ENCODE results near the gene THOP1.
A peak's percentile ranks its signal among the peaks of the same experiment; 100 is the strongest.

THOP1 gene

GRCh38 chr19:2779121-2779740, 6.1 kb upstream of the THOP1 start:
- Histone ChIP-seq H3K27me3 (ENCODE audit: control insufficient read depth in 1 of 2, insufficient read depth in 1 of 2, low read length in 2 of 2) (no peaks in the 10 kb centered on the region), H2BK15ac (ENCODE audit: low read depth, poor library complexity, severe bottlenecking) (no peak overlapping the region), H3K9ac (ENCODE audit: low read length) (peak overlapping the region; percentile 53), H4K8ac (ENCODE audit: low read length) (no peak overlapping the region), H3K4me3 (ENCODE audit: insufficient read depth in 1 of 2, low read depth in 1 of 2, low read length in 2 of 2) (no peak overlapping the region), H3K14ac (ENCODE audit: low read length in 2 of 2) (no peak overlapping the region), H3K79me1 (replicated peaks; ENCODE audit: low read length, poor library complexity, severe bottlenecking) (no peaks in the 10 kb centered on the region), H2BK120ac (ENCODE audit: low read depth, low read length) (no peak overlapping the region), H3K27ac (ENCODE audit: low read length, poor library complexity, severe bottlenecking) (no peak overlapping the region), H3K36me3 (ENCODE audit: control insufficient read depth in 1 of 2, insufficient read depth in 2 of 2, low read depth in 1 of 2, low read length in 2 of 2) (peaks cover 4 to 50% of the 10 kb centered on the region in 2 experiments), H2BK12ac (ENCODE audit: low read length in 2 of 2) (no peak overlapping the region), H3K23ac (ENCODE audit: low read length in 2 of 2) (no peak overlapping the region), H3K9me3 (ENCODE audit: control insufficient read depth, low read length) (no peaks in the 10 kb centered on the region), H3K4ac (ENCODE audit: low read depth in 1 of 2, low read length in 2 of 2) (no peak overlapping the region), H3K18ac (ENCODE audit: low read depth in 1 of 2, low read length in 2 of 2) (no peak overlapping the region), H2AFZ (ENCODE audit: low read depth, low read length) (no peak overlapping the region), H2BK5ac (ENCODE audit: low read depth, low read length, poor library complexity, severe bottlenecking) (no peak overlapping the region), H4K91ac (ENCODE audit: low read length) (no peak overlapping the region), H3K4me1 (ENCODE audit: control insufficient read depth, insufficient read depth, low read depth, low read length) (peaks cover 27% of the 10 kb centered on the region), H3K4me2 (ENCODE audit: low read length, poor library complexity, severe bottlenecking) (no peak overlapping the region), H2AK5ac (ENCODE audit: low read length, severe bottlenecking) (no peak overlapping the region)
- 93% methylated on average over 14 of the region's 14 CpGs for WGBS
- no peak for DNase-seq

- Histone ChIP-seq H2AFZ (ENCODE audit: low read depth, low read length) (no peak overlapping the region), H3K4me2 (ENCODE audit: low read length, poor library complexity, severe bottlenecking) (no peak overlapping the region), H3K4me3 (ENCODE audit: insufficient read depth in 1 of 2, low read depth in 1 of 2, low read length in 2 of 2) (no peak overlapping the region), H3K27ac (ENCODE audit: low read length, poor library complexity, severe bottlenecking) (no peak overlapping the region), H3K18ac (ENCODE audit: low read depth in 1 of 2, low read length in 2 of 2) (no peak overlapping the region), H3K4ac (ENCODE audit: low read depth in 1 of 2, low read length in 2 of 2) (no peak overlapping the region), H3K14ac (ENCODE audit: low read length in 2 of 2) (no peak overlapping the region), H3K9me3 (ENCODE audit: control insufficient read depth, low read length) (no peaks in the 10 kb centered on the region), H2AK5ac (ENCODE audit: low read length, severe bottlenecking) (no peak overlapping the region), H3K79me1 (replicated peaks; ENCODE audit: low read length, poor library complexity, severe bottlenecking) (no peaks in the 10 kb centered on the region), H2BK15ac (ENCODE audit: low read depth, poor library complexity, severe bottlenecking) (no peak overlapping the region), H3K9ac (ENCODE audit: low read length) (peak overlapping the region; percentile 99), H3K36me3 (ENCODE audit: control insufficient read depth in 1 of 2, insufficient read depth in 2 of 2, low read depth in 1 of 2, low read length in 2 of 2) (peaks cover 4 to 42% of the 10 kb centered on the region in 2 experiments), H4K91ac (ENCODE audit: low read length) (no peak overlapping the region), H4K8ac (ENCODE audit: low read length) (no peak overlapping the region), H3K4me1 (ENCODE audit: control insufficient read depth, insufficient read depth, low read depth, low read length) (peaks cover 22% of the 10 kb centered on the region), H2BK12ac (ENCODE audit: low read length in 2 of 2) (no peak overlapping the region), H3K27me3 (ENCODE audit: control insufficient read depth in 1 of 2, insufficient read depth in 1 of 2, low read length in 2 of 2) (no peaks in the 10 kb centered on the region), H3K23ac (ENCODE audit: low read length in 2 of 2) (no peak overlapping the region), H2BK120ac (ENCODE audit: low read depth, low read length) (no peak overlapping the region), H2BK5ac (ENCODE audit: low read depth, low read length, poor library complexity, severe bottlenecking) (no peak overlapping the region)
- 94% methylated on average over 7 of the region's 7 CpGs for WGBS
- no peak for DNase-seq
Measured at GRCh38 chr19:2780284-2780683, 5.0 kb upstream of the THOP1 start.

GRCh38 chr19:2782329-2782935, 2.9 kb upstream of the THOP1 start:
- Histone ChIP-seq H3K4ac (ENCODE audit: low read depth in 1 of 2, low read length in 2 of 2) (peak overlapping the region; percentile 18 to 73), H3K79me1 (replicated peaks; ENCODE audit: low read length, poor library complexity, severe bottlenecking) (no peaks in the 10 kb centered on the region), H2BK15ac (ENCODE audit: low read depth, poor library complexity, severe bottlenecking) (no peak overlapping the region), H4K91ac (ENCODE audit: low read length) (peak overlapping the region; percentile 0), H3K4me3 (ENCODE audit: insufficient read depth in 1 of 2, low read depth in 1 of 2, low read length in 2 of 2) (peak overlapping the region; percentile 88 to 99), H3K14ac (ENCODE audit: low read length in 2 of 2) (peak overlapping the region in 1 of 2 experiments; percentile 98), H3K27me3 (ENCODE audit: control insufficient read depth in 1 of 2, insufficient read depth in 1 of 2, low read length in 2 of 2) (no peaks in the 10 kb centered on the region), H3K9me3 (ENCODE audit: control insufficient read depth, low read length) (no peaks in the 10 kb centered on the region), H2AK5ac (ENCODE audit: low read length, severe bottlenecking) (no peak overlapping the region), H3K4me2 (ENCODE audit: low read length, poor library complexity, severe bottlenecking) (peak overlapping the region; percentile 85), H3K27ac (ENCODE audit: low read length, poor library complexity, severe bottlenecking) (no peak overlapping the region), H2BK12ac (ENCODE audit: low read length in 2 of 2) (peak overlapping the region in 1 of 2 experiments; percentile 67), H3K23ac (ENCODE audit: low read length in 2 of 2) (peak overlapping the region in 1 of 2 experiments; percentile 98), H3K36me3 (ENCODE audit: control insufficient read depth in 1 of 2, insufficient read depth in 2 of 2, low read depth in 1 of 2, low read length in 2 of 2) (peaks cover 2 to 30% of the 10 kb centered on the region in 2 experiments), H3K18ac (ENCODE audit: low read depth in 1 of 2, low read length in 2 of 2) (peak overlapping the region; percentile 3 to 94), H4K8ac (ENCODE audit: low read length) (peak overlapping the region; percentile 47), H2AFZ (ENCODE audit: low read depth, low read length) (no peak overlapping the region), H2BK120ac (ENCODE audit: low read depth, low read length) (no peak overlapping the region), H3K9ac (ENCODE audit: low read length) (peak overlapping the region; percentile 99), H2BK5ac (ENCODE audit: low read depth, low read length, poor library complexity, severe bottlenecking) (no peak overlapping the region), H3K4me1 (ENCODE audit: control insufficient read depth, insufficient read depth, low read depth, low read length) (peaks cover 22% of the 10 kb centered on the region)
- peak; percentile 21 for DNase-seq
- WGBS, result 4% methylated on average over 24 of the region's 24 CpGs

GRCh38 chr19:2782936-2783780, 2.1 kb upstream of the THOP1 start, which contains the start of gene SGTA:
Gene SGTA (minus strand): TSS chr19:2783273. CDS start chr19:2769068, 14,205 bp downstream.
- Histone ChIP-seq H3K36me3 (ENCODE audit: control insufficient read depth in 1 of 2, insufficient read depth in 2 of 2, low read depth in 1 of 2, low read length in 2 of 2) (peaks cover 0 to 26% of the 10 kb centered on the region in 2 experiments), H2BK15ac (ENCODE audit: low read depth, poor library complexity, severe bottlenecking) (no peak within 1 kb of the TSS), H2BK5ac (ENCODE audit: low read depth, low read length, poor library complexity, severe bottlenecking) (no peak within 1 kb of the TSS), H3K18ac (ENCODE audit: low read depth in 1 of 2, low read length in 2 of 2) (peak within 1 kb of the TSS; percentile 3 to 94), H2AK5ac (ENCODE audit: low read length, severe bottlenecking) (no peak within 1 kb of the TSS), H4K91ac (ENCODE audit: low read length) (peak within 1 kb of the TSS; percentile 0), H3K27me3 (ENCODE audit: control insufficient read depth in 1 of 2, insufficient read depth in 1 of 2, low read length in 2 of 2) (no peaks in the 10 kb centered on the region), H3K4me1 (ENCODE audit: control insufficient read depth, insufficient read depth, low read depth, low read length) (peaks cover 22% of the 10 kb centered on the region), H3K23ac (ENCODE audit: low read length in 2 of 2) (peak within 1 kb of the TSS in 1 of 2 experiments; percentile 98), H3K79me1 (replicated peaks; ENCODE audit: low read length, poor library complexity, severe bottlenecking) (peaks cover 2% of the 10 kb centered on the region), H2AFZ (ENCODE audit: low read depth, low read length) (peak within 1 kb of the TSS; percentile 73), H3K27ac (ENCODE audit: low read length, poor library complexity, severe bottlenecking) (peak within 1 kb of the TSS; percentile 77), H3K14ac (ENCODE audit: low read length in 2 of 2) (peak within 1 kb of the TSS in 1 of 2 experiments; percentile 98), H3K9me3 (ENCODE audit: control insufficient read depth, low read length) (no peaks in the 10 kb centered on the region), H3K9ac (ENCODE audit: low read length) (peak within 1 kb of the TSS; percentile 99), H3K4me2 (ENCODE audit: low read length, poor library complexity, severe bottlenecking) (peak within 1 kb of the TSS; percentile 85), H2BK12ac (ENCODE audit: low read length in 2 of 2) (peak within 1 kb of the TSS in 1 of 2 experiments; percentile 67), H3K4ac (ENCODE audit: low read depth in 1 of 2, low read length in 2 of 2) (peak within 1 kb of the TSS; percentile 18 to 73), H3K4me3 (ENCODE audit: insufficient read depth in 1 of 2, low read depth in 1 of 2, low read length in 2 of 2) (peak within 1 kb of the TSS; percentile 88 to 99), H2BK120ac (ENCODE audit: low read depth, low read length) (no peak within 1 kb of the TSS), H4K8ac (ENCODE audit: low read length) (peak within 1 kb of the TSS; percentile 47)
- DNase-seq, result peak; percentile 99
- 2% methylated on average over 57 of the region's 68 CpGs for WGBS
